ENCODE results near the gene ACKR2. TPM values are rescaled to one million over a fixed set of nuclear protein-coding genes. Genes with fewer than 3 reads are reported as not detected.

Gene ACKR2
- total RNA-seq, 1 donor from 2014 or later = 1.2 TPM

GRCh38 chr3:42827023-42827422, 17.8 kb downstream of the ACKR2 start:
- Mint-ChIP-seq H3K4me1 (peaks cover 41% of the 10 kb centered on the region), H3K27me3 (ENCODE audit: low read depth) (no peaks in the 10 kb centered on the region), H3K27ac (no peak overlapping the region), H3K36me3 (no peaks in the 10 kb centered on the region), H3K9me3 (no peaks in the 10 kb centered on the region), H3K4me3 (no peak overlapping the region)
- TF ChIP-seq CTCF (IDR thresholded peaks at IDR 0.05; ENCODE audit: unreplicated experiment) = no peak
- DNase-seq (ENCODE audit: low spot score in 2 of 2, unreplicated experiment in 2 of 2) = no peak

- DNase-seq (ENCODE audit: low spot score in 2 of 2, unreplicated experiment in 2 of 2) = no peak
- no peak overlapping the region for H3K4me3 Mint-ChIP-seq
- no peaks in the 10 kb centered on the region for H3K27me3 Mint-ChIP-seq (ENCODE audit: low read depth)
- no peak overlapping the region for H3K27ac Mint-ChIP-seq
- no peaks in the 10 kb centered on the region for H3K36me3 Mint-ChIP-seq
- H3K9me3 Mint-ChIP-seq = no peaks in the 10 kb centered on the region
- peaks cover 41% of the 10 kb centered on the region for H3K4me1 Mint-ChIP-seq
- no peak for TF ChIP-seq CTCF (IDR thresholded peaks at IDR 0.05; ENCODE audit: unreplicated experiment)
Observed at GRCh38 chr3:42827654-42828053, 18.4 kb downstream of the ACKR2 start.

- no peaks in the 10 kb centered on the region for H3K27me3 Mint-ChIP-seq (ENCODE audit: low read depth)
- no peak overlapping the region for H3K27ac Mint-ChIP-seq
- no peaks in the 10 kb centered on the region for H3K9me3 Mint-ChIP-seq
- no peaks in the 10 kb centered on the region for H3K36me3 Mint-ChIP-seq
- no peak overlapping the region for H3K4me3 Mint-ChIP-seq
- peaks cover 31% of the 10 kb centered on the region for H3K4me1 Mint-ChIP-seq
- no peak for DNase-seq (ENCODE audit: low spot score in 2 of 2, unreplicated experiment in 2 of 2)
- TF ChIP-seq CTCF (IDR thresholded peaks at IDR 0.05; ENCODE audit: unreplicated experiment) = no peak
Observed at GRCh38 chr3:42829083-42829627, 19.9 kb downstream of the ACKR2 start.

- Mint-ChIP-seq H3K4me1 (peaks cover 31% of the 10 kb centered on the region), H3K4me3 (no peak overlapping the region), H3K27ac (no peak overlapping the region), H3K27me3 (ENCODE audit: low read depth) (no peaks in the 10 kb centered on the region), H3K36me3 (no peaks in the 10 kb centered on the region), H3K9me3 (no peaks in the 10 kb centered on the region)
- no peak for DNase-seq (ENCODE audit: low spot score in 2 of 2, unreplicated experiment in 2 of 2)
- TF ChIP-seq CTCF (IDR thresholded peaks at IDR 0.05; ENCODE audit: unreplicated experiment) = no peak
Observed at GRCh38 chr3:42829628-42830436, 20.6 kb downstream of the ACKR2 start.

- Mint-ChIP-seq H3K4me3 (no peak overlapping the region), H3K4me1 (peaks cover 31% of the 10 kb centered on the region), H3K27me3 (ENCODE audit: low read depth) (no peaks in the 10 kb centered on the region), H3K27ac (no peak overlapping the region), H3K36me3 (no peaks in the 10 kb centered on the region), H3K9me3 (no peaks in the 10 kb centered on the region)
- DNase-seq (ENCODE audit: low spot score in 2 of 2, unreplicated experiment in 2 of 2) = no peak
- no peak for TF ChIP-seq CTCF (IDR thresholded peaks at IDR 0.05; ENCODE audit: unreplicated experiment)
Observed at GRCh38 chr3:42830437-42831320, 21.4 kb downstream of the ACKR2 start.

All from mesothelial cell of epicardium (in vitro differentiated cells).